Osteocyte (in vitro differentiated cells): ENCODE results near the gene PHKB. TPM values are rescaled to one million over a fixed set of nuclear protein-coding genes. Genes with fewer than 3 reads are reported as not detected.
"Not testable (repeated sequence)": the region's sequence is repeated elsewhere in the genome, so short reads cannot be mapped to it uniquely, and the experiment has no call there.

Experiments used
- DNase-seq: peaks from one replicate; pipeline ENCODE4 v3.0.0; 2021; ENCODE audit warnings: mixed read lengths; ENCODE audit not compliant: unreplicated experiment; ENCODE audit errors: extremely low spot score
- H3K27ac Mint-ChIP-seq: one replicate; pipeline ENCODE4 v1.8.0; 2021; ENCODE audit warnings: mild to moderate bottlenecking, mixed read lengths; ENCODE audit not compliant: unreplicated experiment
- H3K27me3 Mint-ChIP-seq: one replicate; pipeline ENCODE4 v1.8.0; 2021; ENCODE audit warnings: mixed read lengths; ENCODE audit not compliant: unreplicated experiment
- H3K36me3 Mint-ChIP-seq: one replicate; pipeline ENCODE4 v1.8.0; 2021; ENCODE audit warnings: mixed read lengths; ENCODE audit not compliant: unreplicated experiment
- H3K4me1 Mint-ChIP-seq: one replicate; pipeline ENCODE4 v1.8.0; 2021; ENCODE audit warnings: mixed read lengths; ENCODE audit not compliant: unreplicated experiment
- H3K4me3 Mint-ChIP-seq: one replicate; pipeline ENCODE4 v1.8.0; 2021; ENCODE audit warnings: mild to moderate bottlenecking, moderate library complexity, mixed read lengths; ENCODE audit not compliant: unreplicated experiment
- H3K9me3 Mint-ChIP-seq: one replicate; pipeline ENCODE4 v1.8.0; 2021; ENCODE audit warnings: mixed read lengths; ENCODE audit not compliant: unreplicated experiment
- CTCF ChIP-seq: fragments of 200-600 bp; sonication (generic); IDR thresholded peaks from 2 replicates; pipeline ENCODE4 v1.5.0; 2021; ENCODE audit warnings: antibody characterized with exemption, mild to moderate bottlenecking, moderate library complexity
- total RNA-seq: library from RNA; stranded (reverse); gene quantifications from 2 replicates; pipeline ENCODE4 v1.2.1, GENCODE V29; 2021

PHKB gene
- total RNA-seq, 1 donor from 2014 or later, result 64.3 TPM

GRCh38 chr16:47667956-47668355 lies 206.8 kb downstream of the PHKB start:
- Mint-ChIP-seq H3K36me3 (peaks cover 20% of the 10 kb centered on the region), H3K4me3 (no peak overlapping the region), H3K4me1 (peaks cover 8% of the 10 kb centered on the region), H3K27ac (no peak overlapping the region), H3K9me3 (no peaks in the 10 kb centered on the region), H3K27me3 (no peaks in the 10 kb centered on the region)
- no peak for DNase-seq
- TF ChIP-seq CTCF, result no peak

GRCh38 chr16:47672475-47672874 lies 211.3 kb downstream of the PHKB start:
- Mint-ChIP-seq H3K36me3 (peaks cover 34% of the 10 kb centered on the region), H3K4me1 (no peaks in the 10 kb centered on the region), H3K27me3 (no peaks in the 10 kb centered on the region), H3K9me3 (no peaks in the 10 kb centered on the region), H3K27ac (no peak overlapping the region), H3K4me3 (no peak overlapping the region)
- no peak for DNase-seq
- no peak for TF ChIP-seq CTCF

- no peak for TF ChIP-seq CTCF
- Mint-ChIP-seq H3K9me3 (peaks cover 6% of the 10 kb centered on the region), H3K27ac (no peak overlapping the region), H3K4me3 (no peak overlapping the region), H3K36me3 (peaks cover 37% of the 10 kb centered on the region), H3K27me3 (no peaks in the 10 kb centered on the region), H3K4me1 (no peaks in the 10 kb centered on the region)
- no peak for DNase-seq
Observed at GRCh38 chr16:47676635-47677177, 215.6 kb downstream of the PHKB start.

- not testable (repeated sequence) for H3K27ac Mint-ChIP-seq, H3K4me1 Mint-ChIP-seq, H3K9me3 Mint-ChIP-seq
Observed at GRCh38 chr16:47681571-47681970, 220.4 kb downstream of the PHKB start.

GRCh38 chr16:47687694-47688093 lies 226.6 kb downstream of the PHKB start:
- Mint-ChIP-seq H3K27me3 (no peaks in the 10 kb centered on the region), H3K36me3 (peaks cover 29% of the 10 kb centered on the region), H3K4me1 (no peaks in the 10 kb centered on the region), H3K27ac (no peak overlapping the region), H3K4me3 (no peak overlapping the region), H3K9me3 (no peaks in the 10 kb centered on the region)
- no peak for TF ChIP-seq CTCF
- DNase-seq, result no peak

More at GRCh38 chr16:47681571-47681970, 220.4 kb downstream of the PHKB start:
- not testable (repeated sequence) for H3K27me3 Mint-ChIP-seq, DNase-seq, H3K4me3 Mint-ChIP-seq
- H3K36me3 Mint-ChIP-seq, result peaks cover 38% of the 10 kb centered on the region

GRCh38 chr16:47693226-47693625 lies 232.1 kb downstream of the PHKB start:
- H3K36me3 Mint-ChIP-seq, result peaks cover 51% of the 10 kb centered on the region
- H3K27ac Mint-ChIP-seq, result no peak overlapping the region
- no peak for DNase-seq

More at GRCh38 chr16:47693226-47693625, 232.1 kb downstream of the PHKB start:
- Mint-ChIP-seq H3K4me3 (no peak overlapping the region), H3K9me3 (no peaks in the 10 kb centered on the region), H3K4me1 (no peaks in the 10 kb centered on the region), H3K27me3 (no peaks in the 10 kb centered on the region)
- TF ChIP-seq CTCF, result no peak
